Endothelial cell of umbilical vein (primary cell): ENCODE measurements around the gene CNST. TPM values are rescaled to one million over a fixed set of nuclear protein-coding genes. Genes with fewer than 3 reads are reported as not detected.

Source experiments
- BruUV-seq: library from RNA; stranded (reverse); fragments of 400-500 nt; replicated peaks from 2 replicates; lab custom pipeline; 2021; lab: Mats Ljungman, UMichigan
- CTCF ChIA-PET: fragments of 300-600, 350-600 bp; sonication (Branson Sonifier 250); formaldehyde crosslinking; loops from one replicate; lab custom pipeline; 2021; ENCODE audit warnings: antibody characterized with exemption, inconsistent platforms; lab: Charles Lee
- POLR2A ChIA-PET: fragments of 300-600, 350-600 bp; sonication (Branson Sonifier 250); formaldehyde crosslinking; loops from one replicate; lab custom pipeline; 2021; ENCODE audit warnings: antibody characterized with exemption, inconsistent platforms; lab: Charles Lee
- DNase-seq: peaks from one replicate; pipeline ENCODE4 v3.0.0-alpha.2; 2011; ENCODE audit warnings: low read depth, low spot score
- FAIRE-seq: peaks from 2 replicates; lab custom pipeline; 2011; peaks lifted over from hg19 to GRCh38; lab: Jason Lieb, UNC
- H2AFZ ChIP-seq: 2 replicates; pipeline ENCODE4 v1.6.0; 2012; ENCODE audit warnings: low read depth, low read length, control low read depth, inconsistent platforms
- H3K27ac ChIP-seq: 2 replicates; pipeline ENCODE4 v1.5.1; 2011; ENCODE audit warnings: low read depth, mild to moderate bottlenecking, control low read depth, low read length, moderate library complexity; ENCODE audit not compliant: insufficient read depth
- H3K27me3 ChIP-seq, 2 experiments: 2 replicates each; pipeline versions ENCODE4 v1.6.0 to v1.6.1; 2011; ENCODE audit warnings: low read length in 2 of 2, mixed read lengths in 1 of 2; ENCODE audit not compliant: control insufficient read depth in 2 of 2, insufficient read depth in 2 of 2
- H3K36me3 ChIP-seq, 2 experiments: 2 replicates in 1 of 2; 3 replicates in 1 of 2; pipeline ENCODE4 v1.5.1; 2011; ENCODE audit warnings: low read length in 2 of 2, mild to moderate bottlenecking in 1 of 2, moderate library complexity in 1 of 2; ENCODE audit not compliant: control insufficient read depth in 2 of 2, insufficient read depth in 2 of 2; ENCODE audit errors: extremely low read depth in 1 of 2
- H3K4me1 ChIP-seq: 3 replicates; pipeline ENCODE4 v1.5.1; 2011; ENCODE audit warnings: mild to moderate bottlenecking, low read length; ENCODE audit not compliant: control insufficient read depth, insufficient read depth; ENCODE audit errors: extremely low read depth
- H3K4me2 ChIP-seq: 2 replicates; pipeline ENCODE4 v1.6.1; 2011; ENCODE audit warnings: low read length, control low read depth, mixed read lengths; ENCODE audit not compliant: insufficient read depth
- H3K4me3 ChIP-seq, 3 experiments: fragments of 200-600 bp in 1 of 3; sonication (generic), shearing (Covaris generic) in 1 of 3; replicated peaks in 1 of 3; 2 replicates each; pipeline ENCODE4 v1.5.1; 2011 to 2016; ENCODE audit warnings: control low read depth in 3 of 3, low read length in 3 of 3, mild to moderate bottlenecking in 2 of 3, inconsistent platforms in 1 of 3, low read depth in 1 of 3, moderate library complexity in 1 of 3; ENCODE audit not compliant: insufficient read depth in 1 of 3
- H3K79me2 ChIP-seq: 2 replicates; pipeline ENCODE4 v1.6.0; 2012; ENCODE audit warnings: low read length, inconsistent platforms; ENCODE audit not compliant: control insufficient read depth, insufficient read depth
- H3K9ac ChIP-seq: replicated peaks from 2 replicates; pipeline ENCODE3; 2011; ENCODE audit warnings: low read length, control low read depth; ENCODE audit not compliant: insufficient read depth; ENCODE audit errors: extremely low read depth
- H3K9me1 ChIP-seq: replicated peaks from 3 replicates; pipeline ENCODE4 v1.6.0; 2011; ENCODE audit warnings: mild to moderate bottlenecking, low read length; ENCODE audit not compliant: control insufficient read depth, insufficient read depth; ENCODE audit errors: extremely low read depth
- H3K9me3 ChIP-seq: replicated peaks from 2 replicates; pipeline ENCODE4 v1.5.1; 2012; ENCODE audit warnings: low read length, inconsistent platforms; ENCODE audit not compliant: control insufficient read depth, insufficient read depth
- H4K20me1 ChIP-seq: replicated peaks from 2 replicates; pipeline ENCODE3; 2011; ENCODE audit warnings: mild to moderate bottlenecking, low read length; ENCODE audit not compliant: control insufficient read depth, insufficient read depth; ENCODE audit errors: extremely low read depth
- FOS ChIP-seq: IDR thresholded peaks from 2 replicates; pipeline ENCODE4 v1.6.1; 2011; ENCODE audit warnings: mild to moderate bottlenecking, low read length, moderate library complexity, borderline replicate concordance; ENCODE audit not compliant: insufficient read depth
- JUN ChIP-seq: IDR thresholded peaks from 2 replicates; pipeline ENCODE4 v1.6.1; 2011; ENCODE audit warnings: borderline replicate concordance, low read depth; ENCODE audit not compliant: insufficient read length, insufficient read depth
- dilution Hi-C: fragments of 300-500 bp; cut with MboI; formaldehyde crosslinking; loops from one replicate; pipeline ENCODE4 v1.15.0; 2019; ENCODE audit warnings: low sequenced_read_pairs; ENCODE audit not compliant: extremely low pct_ligation_motif_present
- intact Hi-C: fragments of 100-400 bp; cut with micrococcal nuclease; formaldehyde crosslinking; loops from one replicate; pipeline ENCODE4 v1.10.0; 2022
- polyA plus RNA-seq, 4 experiments: library from polyadenylated mRNA; depleted of rRNA in 3 of 4; stranded (reverse) in 3 of 4; unstranded in 1 of 4; fragments of >200 nt; gene quantifications; 2 replicates each; pipeline versions ENCODE4 v1.2.1 to v1.2.3, GENCODE V29; 2011 to 2012; ENCODE audit warnings: missing spikeins in 1 of 4
- total RNA-seq: library from RNA; stranded (reverse); gene quantifications from 2 replicates; pipeline ENCODE4 v1.2.3, GENCODE V29; 2021
- TF ChIP-seq, protein P1 (sequence below), 2 donors: IDR thresholded peaks; 1 replicate in 1 of 2; 2 replicates in 1 of 2; pipeline ENCODE4 v1.5.1; 2011; ENCODE audit warnings: low read length in 2 of 2, mild to moderate bottlenecking in 2 of 2, moderate library complexity in 2 of 2, control low read depth in 1 of 2, inconsistent platforms in 1 of 2, low read depth in 1 of 2; ENCODE audit not compliant: insufficient read depth in 1 of 2; ENCODE audit errors: extremely low read depth in 1 of 2
- TF ChIP-seq, protein P2 (sequence below): IDR thresholded peaks from 2 replicates; pipeline ENCODE4 v1.6.1; 2011; ENCODE audit not compliant: insufficient read depth, insufficient read length

CNST gene
- total and polyA plus RNA-seq, 2 donors (not counting 3 experiments of a cell fraction or from before 2014, with no cell fraction given), result 6.3 to 18.1 TPM

- H4K20me1 ChIP-seq, result no peaks in the 10 kb centered on the region
- peak overlapping the region; percentile 33 for H2AFZ ChIP-seq
- TF ChIP-seq, protein P1, sequence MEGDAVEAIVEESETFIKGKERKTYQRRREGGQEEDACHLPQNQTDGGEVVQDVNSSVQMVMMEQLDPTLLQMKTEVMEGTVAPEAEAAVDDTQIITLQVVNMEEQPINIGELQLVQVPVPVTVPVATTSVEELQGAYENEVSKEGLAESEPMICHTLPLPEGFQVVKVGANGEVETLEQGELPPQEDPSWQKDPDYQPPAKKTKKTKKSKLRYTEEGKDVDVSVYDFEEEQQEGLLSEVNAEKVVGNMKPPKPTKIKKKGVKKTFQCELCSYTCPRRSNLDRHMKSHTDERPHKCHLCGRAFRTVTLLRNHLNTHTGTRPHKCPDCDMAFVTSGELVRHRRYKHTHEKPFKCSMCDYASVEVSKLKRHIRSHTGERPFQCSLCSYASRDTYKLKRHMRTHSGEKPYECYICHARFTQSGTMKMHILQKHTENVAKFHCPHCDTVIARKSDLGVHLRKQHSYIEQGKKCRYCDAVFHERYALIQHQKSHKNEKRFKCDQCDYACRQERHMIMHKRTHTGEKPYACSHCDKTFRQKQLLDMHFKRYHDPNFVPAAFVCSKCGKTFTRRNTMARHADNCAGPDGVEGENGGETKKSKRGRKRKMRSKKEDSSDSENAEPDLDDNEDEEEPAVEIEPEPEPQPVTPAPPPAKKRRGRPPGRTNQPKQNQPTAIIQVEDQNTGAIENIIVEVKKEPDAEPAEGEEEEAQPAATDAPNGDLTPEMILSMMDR (IDR thresholded peaks at IDR 0.05; ENCODE audit: extremely low read depth in 1 of 2, insufficient read depth in 1 of 2, low read depth in 1 of 2, low read length in 2 of 2), result peak; percentile 91 to 92
- TF ChIP-seq, protein P2, sequence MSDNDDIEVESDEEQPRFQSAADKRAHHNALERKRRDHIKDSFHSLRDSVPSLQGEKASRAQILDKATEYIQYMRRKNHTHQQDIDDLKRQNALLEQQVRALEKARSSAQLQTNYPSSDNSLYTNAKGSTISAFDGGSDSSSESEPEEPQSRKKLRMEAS, result no peak
- TF ChIP-seq FOS (no peak), JUN (peak; percentile 26)
- H3K27me3 ChIP-seq, result no peaks in the 10 kb centered on the region
- H3K27ac ChIP-seq, result peak overlapping the region; percentile 53
- peaks cover 5% of the 10 kb centered on the region for H3K4me1 ChIP-seq
- FAIRE-seq (peak; percentile 95), DNase-seq (peak; percentile 93)
- POLR2A ChIA-PET, result no interaction called here
- H3K36me3 ChIP-seq, result no peaks in the 10 kb centered on the region
- peak overlapping the region; percentile 6 for H3K4me2 ChIP-seq
- no peaks in the 10 kb centered on the region for H3K9me1 ChIP-seq
- no TSS peak for BruUV-seq
- H3K9me3 ChIP-seq, result no peaks in the 10 kb centered on the region
- H3K79me2 ChIP-seq, result no peaks in the 10 kb centered on the region
- CTCF ChIA-PET, result interaction anchor here (0.6 to 2.0 kb wide), 6 partner anchors 9 to 544 kb away, joined by 3 to 13 read pairs (median 3); no protein-coding TSS in a partner anchor
- no peak overlapping the region for H3K4me3 ChIP-seq
- intact Hi-C loops (loop anchor here (1.0 to 5.0 kb wide), 8 partner anchors 10 to 1547 kb away; partner anchors contain the start of genes KIF26B and SCCPDH), dilution Hi-C loops (no loop called here)
- H3K9ac ChIP-seq, result peak overlapping the region; percentile 45
Observed at GRCh38 chr1:246699095-246699735, 133.0 kb downstream of the CNST start.
